HG03064 (cell line): ENCODE data around the gene TMEM263.
"Not testable (repeated sequence)": the region's sequence is repeated elsewhere in the genome, so short reads cannot be mapped to it uniquely, and the experiment has no call there.

Experiments
- ATAC-seq: cut with Tn5 transposase; IDR thresholded peaks from one replicate; pipeline ENCODE4 v1.9.1; 2021; ENCODE audit warnings: low read depth; ENCODE audit not compliant: unreplicated experiment

TMEM263 gene

GRCh38 chr12:106955377-106956047 lies at the start of gene TMEM263:
TMEM263 (plus strand) TSS chr12:106955907; CDS start chr12:106967117, 11,210 bp downstream.
- ATAC-seq, result peak; percentile 75

- ATAC-seq, result no peak
Measured at GRCh38 chr12:106906715-106907114, 49.0 kb upstream of the TMEM263 start.

- ATAC-seq, result no peak
Measured at GRCh38 chr12:106907411-106907810, 48.3 kb upstream of the TMEM263 start.

- no peak for ATAC-seq
Measured at GRCh38 chr12:106907846-106908245, 47.9 kb upstream of the TMEM263 start.

GRCh38 chr12:106908561-106908960 lies 47.1 kb upstream of the TMEM263 start:
- no peak for ATAC-seq

- peak; percentile 82 for ATAC-seq
Measured at GRCh38 chr12:106910202-106910601, 45.5 kb upstream of the TMEM263 start.

GRCh38 chr12:106911581-106911980 lies 44.1 kb upstream of the TMEM263 start:
- no peak for ATAC-seq

- no peak for ATAC-seq
Measured at GRCh38 chr12:106913456-106913855, 42.3 kb upstream of the TMEM263 start.

- no peak for ATAC-seq
Measured at GRCh38 chr12:106914796-106915634, 40.7 kb upstream of the TMEM263 start.

GRCh38 chr12:106915635-106916026 lies 40.1 kb upstream of the TMEM263 start:
- no peak for ATAC-seq

GRCh38 chr12:106917503-106917902 lies 38.2 kb upstream of the TMEM263 start:
- no peak for ATAC-seq

GRCh38 chr12:106918746-106919145 lies 37.0 kb upstream of the TMEM263 start:
- no peak for ATAC-seq

- ATAC-seq, result no peak
Measured at GRCh38 chr12:106919910-106920544, 35.7 kb upstream of the TMEM263 start.

GRCh38 chr12:106921976-106922375 lies 33.7 kb upstream of the TMEM263 start:
- not testable (repeated sequence) for ATAC-seq

GRCh38 chr12:106923594-106923993 lies 32.1 kb upstream of the TMEM263 start:
- not testable (repeated sequence) for ATAC-seq

- ATAC-seq, result no peak
Measured at GRCh38 chr12:106924268-106924861, 31.3 kb upstream of the TMEM263 start.

GRCh38 chr12:106926657-106927056 lies 29.1 kb upstream of the TMEM263 start:
- no peak for ATAC-seq

GRCh38 chr12:106934277-106934676 lies 21.4 kb upstream of the TMEM263 start:
- ATAC-seq, result no peak

GRCh38 chr12:106941481-106942156 lies 14.1 kb upstream of the TMEM263 start:
- no peak for ATAC-seq

GRCh38 chr12:106942775-106943174 lies 12.9 kb upstream of the TMEM263 start:
- ATAC-seq, result no peak
